GM19351 (cell line): ENCODE measurements around the gene FABP2.
A peak's percentile ranks its signal among the peaks of the same experiment; 100 is the strongest.
"Not testable (repeated sequence)": the region's sequence is repeated elsewhere in the genome, so short reads cannot be mapped to it uniquely, and the experiment has no call there.

ENCODE experiments used
- ATAC-seq: cut with Tn5 transposase; IDR thresholded peaks from one replicate; pipeline ENCODE4 v1.9.1; 2021; ENCODE audit warnings: mild to moderate bottlenecking, moderate library complexity; ENCODE audit not compliant: unreplicated experiment

The FABP2 gene

DNA sequence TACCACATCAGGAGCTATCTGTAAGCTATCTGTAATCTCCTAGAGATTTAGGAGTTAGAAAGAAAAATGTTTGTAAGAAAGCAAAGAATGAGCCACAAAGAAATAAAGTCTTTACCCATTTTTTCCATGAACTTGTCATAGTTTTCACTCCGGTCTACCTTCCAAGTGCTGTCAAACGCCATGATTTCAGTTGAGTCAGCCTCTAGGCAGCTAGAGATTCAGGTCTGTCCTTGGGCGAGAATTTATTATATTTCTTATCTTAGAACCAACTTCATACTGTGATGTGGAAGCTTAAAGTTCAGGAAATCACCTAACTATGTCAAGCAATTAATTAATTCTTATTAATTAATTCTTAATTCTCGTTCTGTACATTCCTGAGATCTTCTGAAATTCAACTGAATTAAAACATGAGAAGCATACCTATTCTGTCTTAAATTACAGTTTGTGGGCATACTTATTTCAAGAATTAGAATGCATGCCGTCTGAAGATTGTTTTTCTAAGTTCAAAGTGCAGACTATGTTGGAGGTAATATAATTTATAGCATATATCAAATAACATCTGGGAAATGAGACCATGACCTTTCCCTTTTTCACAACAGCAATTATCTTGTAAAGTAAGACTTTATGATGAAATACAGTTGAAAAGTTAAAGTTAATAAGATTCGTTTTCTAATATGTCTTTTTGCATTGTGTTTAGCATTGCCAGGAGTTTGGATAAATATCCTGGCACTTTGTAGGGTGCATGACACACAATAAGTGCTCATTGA is at the start of gene FABP2:
Gene FABP2, minus strand, starts transcription at position 218 of the 767 bp plus-strand sequence. Its CDS starts 36 bp downstream, at position 182.
- no peak for ATAC-seq

DNA sequence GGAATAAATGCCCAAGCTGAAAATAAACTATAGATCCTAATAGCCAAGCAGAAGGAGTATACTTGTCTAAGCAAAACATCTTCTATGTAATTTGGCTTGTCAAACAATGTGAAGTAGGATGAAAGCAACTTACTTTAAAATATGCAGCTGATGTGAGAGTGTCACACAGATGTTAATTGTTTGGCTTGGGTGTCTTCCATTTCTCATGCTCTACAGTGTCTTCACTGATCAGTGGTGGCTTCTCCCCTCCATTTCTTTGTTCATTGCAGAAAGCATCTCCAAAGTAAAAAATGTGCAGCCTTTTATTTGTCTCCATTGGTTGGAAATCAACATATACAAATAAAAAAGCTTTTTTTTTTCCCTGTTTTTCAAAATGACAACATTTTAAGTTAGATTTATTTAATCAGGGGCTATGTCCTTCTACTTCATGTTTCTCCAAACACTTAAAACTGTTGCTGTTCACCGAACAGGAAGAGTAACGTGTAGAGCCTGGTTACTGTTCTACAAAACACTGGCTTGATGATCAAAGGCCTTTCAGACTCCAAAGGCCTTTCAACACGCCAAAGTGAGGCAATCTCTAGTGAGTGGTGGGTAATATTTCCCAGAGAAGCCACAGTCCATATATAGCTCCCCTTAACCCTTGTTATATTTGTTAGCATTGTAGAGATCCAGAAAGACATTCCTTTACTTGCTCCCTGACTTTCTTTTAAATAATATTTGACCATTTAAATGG is 49.2 kb upstream of the FABP2 start:
- not testable (repeated sequence) for ATAC-seq

DNA sequence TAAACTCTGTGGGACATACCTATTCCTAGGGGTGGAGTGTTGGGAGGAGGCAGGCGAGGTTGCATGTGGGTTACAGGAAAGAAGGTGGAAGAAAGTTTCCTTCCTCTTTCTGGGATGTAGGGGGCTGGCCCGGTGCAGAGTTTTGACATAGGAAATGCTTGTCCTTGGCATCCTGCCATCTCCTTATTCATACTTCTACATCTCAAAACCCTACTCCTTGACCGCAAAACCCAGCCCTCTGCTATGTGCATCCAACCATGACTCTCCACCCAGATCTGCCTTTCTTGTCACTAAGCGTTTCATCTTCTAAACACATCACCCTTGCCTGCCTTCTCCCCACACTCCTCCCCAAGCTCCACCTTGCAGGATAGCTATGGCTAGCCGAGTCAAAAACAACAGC is 48.5 kb upstream of the FABP2 start:
- peak; percentile 98 for ATAC-seq

DNA sequence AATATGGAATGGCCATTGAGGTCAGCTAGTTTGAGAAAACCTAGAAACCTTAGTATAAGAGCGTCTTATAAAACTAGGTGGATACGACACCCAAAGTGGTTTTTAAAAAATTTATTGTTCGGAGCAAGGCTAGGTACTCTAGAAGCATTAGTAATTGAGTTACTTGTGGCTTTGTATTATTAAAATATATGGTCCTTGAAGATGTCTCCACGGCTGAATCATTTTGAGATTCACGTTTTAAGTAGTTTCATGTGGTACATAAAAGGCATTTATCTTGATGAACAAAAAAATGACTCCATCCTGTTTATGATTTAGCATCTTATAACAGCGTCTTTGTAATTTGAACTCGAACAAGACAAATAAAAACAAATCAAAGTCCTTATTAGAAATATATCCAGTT is 44.9 kb upstream of the FABP2 start:
- not testable (repeated sequence) for ATAC-seq

DNA sequence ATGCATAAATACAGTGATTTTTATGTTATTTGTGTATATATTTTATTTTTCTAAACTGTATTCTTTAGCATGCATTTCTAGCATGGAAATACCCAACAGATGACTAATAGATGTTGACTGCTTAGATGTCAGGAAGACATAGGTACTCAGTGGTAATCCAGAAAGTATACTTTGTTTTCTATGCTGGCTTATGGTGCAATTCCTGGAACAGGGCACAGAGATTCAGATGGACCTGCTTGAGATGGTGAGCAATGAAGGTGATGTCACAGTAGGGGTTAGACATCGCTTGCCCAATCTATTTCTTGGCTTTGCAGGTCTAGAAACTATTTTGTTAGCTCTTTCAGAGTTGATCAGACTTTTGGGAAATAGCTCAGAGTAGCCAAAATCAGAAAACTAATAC is 42.3 kb upstream of the FABP2 start:
- not testable (repeated sequence) for ATAC-seq

DNA sequence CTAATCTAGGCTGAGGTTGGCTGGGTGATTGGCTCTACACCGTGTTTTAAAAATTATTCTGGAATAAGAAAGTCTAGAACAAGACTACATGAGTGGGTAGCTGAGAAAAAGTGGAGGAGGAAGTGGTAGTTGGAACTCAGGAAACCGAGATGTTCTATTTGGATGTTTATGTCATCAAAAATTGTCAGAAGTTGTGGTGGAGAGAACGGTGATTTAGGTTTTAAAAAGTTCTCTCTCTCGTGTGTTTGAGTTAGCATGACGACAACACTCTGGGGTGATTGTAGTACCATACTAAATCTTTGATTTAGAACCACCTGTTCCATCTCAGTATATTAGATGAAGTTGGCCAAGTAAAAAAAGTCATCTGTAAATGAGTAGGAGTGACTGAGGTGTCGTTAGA is 41.4 kb upstream of the FABP2 start:
- ATAC-seq, result not testable (repeated sequence)

DNA sequence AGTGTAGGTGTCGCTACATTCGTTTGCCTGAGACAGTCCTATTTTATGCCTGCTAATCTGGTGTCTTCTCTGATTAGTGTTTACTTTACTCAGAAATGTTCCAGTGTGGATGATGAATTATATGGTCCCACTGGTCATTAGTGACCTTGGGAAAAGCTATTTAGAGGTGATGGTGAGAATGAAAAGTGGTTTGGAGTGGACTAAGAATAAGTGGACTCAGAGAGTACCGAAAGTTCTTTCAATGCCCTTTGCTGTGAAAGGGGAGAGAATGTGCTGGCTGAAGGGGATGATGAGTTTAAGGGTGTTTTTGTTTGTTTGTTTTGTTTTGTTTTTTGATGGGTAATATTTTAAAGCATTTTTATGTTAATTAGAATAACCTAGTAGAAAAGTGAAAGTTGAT is 40.5 kb upstream of the FABP2 start:
- not testable (repeated sequence) for ATAC-seq

DNA sequence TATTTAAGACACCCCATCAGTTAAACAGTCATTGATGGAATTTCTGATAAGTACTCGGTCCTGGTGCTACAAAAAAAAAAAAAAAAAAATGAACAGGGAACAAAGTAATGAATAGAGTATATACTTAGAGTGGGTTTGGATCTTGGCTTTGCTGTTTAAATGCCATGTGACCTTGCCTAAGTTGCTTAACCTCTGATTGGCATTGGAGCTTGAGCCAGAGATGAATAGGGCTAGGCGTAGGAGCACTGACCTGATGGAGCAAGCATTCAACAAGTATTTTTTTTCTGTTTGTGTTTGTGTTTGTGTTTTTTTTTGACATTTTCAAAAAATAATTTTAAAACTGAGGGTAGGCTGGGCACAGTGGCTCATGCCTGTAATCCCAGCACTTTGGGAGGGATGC is 37.9 kb upstream of the FABP2 start:
- not testable (repeated sequence) for ATAC-seq

DNA sequence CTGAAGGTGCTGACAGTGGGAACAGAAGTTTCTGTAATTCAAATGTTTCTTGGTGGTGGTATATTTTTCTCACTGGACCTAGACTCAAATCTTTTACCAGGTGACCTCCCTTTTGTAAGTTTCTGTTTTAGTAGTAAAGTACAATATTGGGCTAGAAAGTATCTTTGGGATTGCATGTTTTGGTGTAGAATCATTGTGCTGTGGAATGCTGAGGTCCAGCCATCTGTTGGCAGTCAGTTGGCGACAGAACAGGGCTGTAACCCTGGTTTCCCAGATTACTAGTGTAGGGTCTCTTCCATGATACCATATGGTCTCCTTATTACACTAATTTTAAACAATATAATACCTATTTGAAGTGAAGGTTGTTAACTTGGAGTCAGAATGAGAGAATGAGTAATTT is 34.9 kb upstream of the FABP2 start:
- ATAC-seq, result not testable (repeated sequence)

DNA sequence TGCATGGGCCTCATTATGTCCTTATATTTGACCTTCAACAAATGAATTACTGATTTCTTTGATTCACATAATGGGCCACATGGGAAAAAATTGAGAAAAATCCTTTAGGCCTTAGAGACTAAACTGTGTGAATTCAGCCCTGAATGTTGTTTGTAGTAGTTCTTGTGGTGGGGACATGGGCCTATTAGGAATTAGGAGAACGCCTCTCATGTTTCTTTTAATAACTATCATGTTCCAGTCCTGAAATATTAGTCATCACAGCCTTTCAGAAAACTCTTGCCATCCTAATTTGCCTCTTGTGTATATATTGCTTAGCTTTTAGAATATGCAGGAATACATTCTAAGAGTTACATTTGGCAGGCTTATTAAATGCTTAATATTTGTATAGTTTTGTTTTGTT is 34.1 kb upstream of the FABP2 start:
- ATAC-seq, result not testable (repeated sequence)

DNA sequence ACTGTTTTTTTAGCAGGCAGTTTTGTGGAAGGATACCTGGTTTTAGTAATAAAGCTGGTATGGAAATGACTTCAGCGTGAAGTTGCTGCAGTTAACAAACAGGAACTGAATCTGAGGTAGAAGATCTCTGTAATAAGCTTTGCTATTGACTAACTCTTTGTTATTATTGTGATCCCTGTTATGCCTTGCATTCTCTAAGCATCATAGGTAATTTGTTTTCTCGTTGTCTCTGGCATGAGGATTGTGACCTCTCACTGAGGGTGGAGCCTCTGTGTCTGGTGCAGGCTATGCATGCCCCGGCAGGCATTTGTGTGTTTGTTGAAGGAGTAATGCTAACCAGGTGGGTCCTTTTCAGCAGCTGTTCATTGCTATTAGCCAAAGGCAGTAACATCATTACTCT is 31.4 kb upstream of the FABP2 start:
- peak; percentile 77 for ATAC-seq

DNA sequence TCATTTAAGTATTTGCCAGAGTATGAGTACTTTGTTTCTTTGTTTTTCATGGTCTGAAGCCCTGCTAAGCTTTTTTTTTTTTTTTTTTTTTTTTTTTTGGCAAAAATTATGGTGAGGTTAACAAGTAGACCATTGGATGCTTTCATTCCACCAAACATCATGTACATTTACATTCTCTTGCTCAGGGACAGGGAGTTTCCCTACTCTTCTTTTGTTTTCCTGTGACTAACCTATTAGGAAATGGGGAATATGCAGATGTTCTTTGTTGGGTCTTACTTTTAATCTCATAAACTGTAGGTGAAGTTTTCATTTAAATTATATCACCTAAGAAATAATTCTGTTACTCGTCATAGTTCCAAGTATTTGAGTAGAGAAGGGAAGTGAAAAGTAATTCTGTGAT is 26.2 kb upstream of the FABP2 start:
- not testable (repeated sequence) for ATAC-seq

DNA sequence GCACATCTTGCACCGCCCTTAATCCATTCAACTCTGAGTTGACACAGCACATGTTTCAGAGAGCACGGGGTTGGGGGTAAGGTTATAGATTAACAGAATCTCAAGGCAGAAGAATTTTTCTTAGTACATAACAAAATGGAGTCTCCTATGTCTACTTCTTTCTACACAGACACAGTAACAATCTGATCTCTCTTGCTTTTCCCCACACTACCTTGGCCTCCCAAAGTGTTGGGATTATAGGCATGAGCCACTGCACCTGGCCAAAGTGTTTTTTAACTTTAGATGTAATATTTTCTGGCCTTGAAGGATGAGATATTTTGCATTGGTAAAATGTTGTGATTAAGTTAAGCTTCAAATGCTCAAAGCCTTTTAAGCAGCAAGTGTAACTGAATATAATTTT is 21.4 kb upstream of the FABP2 start:
- not testable (repeated sequence) for ATAC-seq

DNA sequence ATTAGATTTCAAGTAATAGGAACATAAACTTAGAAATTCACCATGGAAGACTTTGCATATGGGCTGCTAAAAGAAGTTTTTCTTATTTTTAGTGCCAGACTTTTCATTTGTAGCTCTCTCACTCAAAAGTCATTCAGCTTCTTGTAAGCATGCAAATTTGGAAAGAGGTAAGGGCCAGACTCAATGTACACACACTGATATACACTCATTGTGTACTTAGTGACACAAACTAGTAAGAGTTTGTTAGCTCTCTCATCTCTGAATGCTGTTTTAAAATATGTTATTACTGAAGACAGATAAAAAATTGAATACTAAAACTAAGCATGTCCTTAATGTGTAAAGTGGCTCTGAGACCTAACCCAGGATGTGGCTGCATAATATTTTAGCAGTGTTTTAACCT is 18.0 kb upstream of the FABP2 start:
- not testable (repeated sequence) for ATAC-seq

DNA sequence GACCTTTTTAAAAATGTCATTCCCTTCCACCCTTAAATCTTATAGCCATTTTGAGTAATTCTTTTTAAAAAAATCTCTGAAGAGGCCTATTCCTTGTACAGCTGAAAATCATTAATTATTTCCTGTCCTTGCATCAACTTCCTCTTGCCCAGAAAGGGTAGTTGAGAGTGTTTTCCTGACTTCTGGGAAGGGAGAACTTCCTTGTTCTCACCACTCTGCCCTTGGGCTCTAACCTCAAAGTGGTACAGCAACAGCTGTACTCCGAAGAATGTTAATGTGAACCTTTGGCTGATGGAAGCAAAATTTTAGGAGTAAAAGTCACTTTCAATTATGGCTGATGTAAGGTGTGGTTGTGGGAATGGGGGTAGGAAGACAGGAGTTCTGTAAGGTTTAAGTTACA is 15.1 kb upstream of the FABP2 start:
- ATAC-seq, result no peak

DNA sequence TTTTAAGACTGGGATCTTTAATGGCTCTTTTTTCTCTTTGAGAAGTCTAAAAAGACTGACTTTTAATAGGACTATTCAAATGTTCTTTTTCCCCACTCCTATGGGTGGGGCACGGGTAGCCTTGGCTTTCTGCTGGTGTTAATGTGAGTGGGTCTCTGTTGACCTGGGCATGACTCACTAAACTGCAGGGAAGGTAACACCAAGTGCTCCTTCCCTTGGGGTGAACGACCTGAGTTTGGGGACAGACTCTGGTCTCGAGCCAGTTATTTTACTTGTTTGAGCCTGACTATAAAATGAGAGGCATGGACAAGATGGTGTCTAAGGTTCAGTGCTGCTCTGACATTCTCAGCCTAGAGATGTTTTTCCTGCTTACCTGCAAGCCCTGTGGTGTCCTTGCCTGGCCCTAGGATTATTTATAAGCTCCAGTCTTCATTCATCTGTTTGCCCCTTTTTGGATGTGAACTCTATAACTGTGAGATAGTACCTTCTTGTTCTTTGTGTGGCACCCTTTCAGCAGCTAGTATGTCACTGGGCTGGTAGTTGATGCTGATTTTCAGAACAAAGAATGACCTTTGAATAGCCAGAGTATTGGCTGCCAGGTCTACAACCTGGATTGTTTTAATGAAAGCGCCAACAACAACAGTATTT is 14.5 kb upstream of the FABP2 start:
- not testable (repeated sequence) for ATAC-seq

DNA sequence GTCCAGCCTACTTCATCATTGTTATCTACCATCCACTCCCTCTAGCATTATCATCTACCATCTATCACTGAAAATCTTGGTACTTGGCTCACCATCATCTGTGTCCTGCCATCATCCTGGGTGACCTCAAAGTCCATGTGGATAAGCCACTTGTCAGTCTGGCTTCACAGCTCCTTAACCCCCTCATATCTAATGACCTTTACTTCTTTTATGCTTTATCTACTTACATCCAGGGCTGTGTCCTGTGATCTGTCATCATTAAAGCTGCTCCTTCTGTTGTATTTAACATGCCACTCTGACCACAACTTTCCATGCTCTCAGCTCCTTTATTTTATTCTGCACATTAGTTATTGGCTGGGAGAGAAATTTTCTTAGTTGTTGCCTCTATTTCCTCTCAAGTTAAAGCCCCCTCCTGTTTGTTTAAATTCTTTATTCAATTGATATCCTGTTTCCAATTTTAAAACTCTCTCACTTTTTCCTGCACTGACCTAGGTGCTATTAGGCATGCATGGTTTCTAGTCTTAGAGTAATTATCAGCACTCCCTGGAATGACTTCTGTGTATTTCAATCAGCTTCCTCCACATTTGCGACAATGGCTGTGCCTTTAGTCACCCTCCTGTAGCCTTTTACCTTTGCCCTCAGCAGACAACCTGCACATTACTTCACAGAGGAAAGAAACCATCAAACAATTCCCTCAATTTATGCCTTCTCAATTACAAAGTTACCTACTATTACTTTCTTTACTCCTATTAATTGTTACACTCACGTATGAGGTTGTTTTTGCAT is 8.1 kb upstream of the FABP2 start:
- no peak for ATAC-seq

DNA sequence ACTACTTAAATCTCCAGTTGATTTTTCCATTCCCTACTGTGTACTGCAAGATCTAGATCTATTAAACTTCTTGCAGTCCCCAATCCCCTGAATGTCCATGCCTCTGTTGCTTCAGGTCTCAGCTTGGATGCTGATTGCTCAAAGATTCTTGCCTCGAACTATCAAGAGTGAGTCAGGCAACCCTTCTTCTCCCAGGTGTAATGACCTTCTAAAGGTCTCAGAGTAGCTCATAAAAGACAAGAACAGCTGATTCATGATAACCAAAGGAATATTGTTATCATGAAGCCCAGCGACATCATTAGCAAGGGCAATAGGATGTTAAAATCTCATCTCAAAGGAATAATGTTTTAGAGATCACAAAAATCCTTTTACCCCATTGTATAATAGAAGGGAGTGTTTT is 6.8 kb upstream of the FABP2 start:
- no peak for ATAC-seq

DNA sequence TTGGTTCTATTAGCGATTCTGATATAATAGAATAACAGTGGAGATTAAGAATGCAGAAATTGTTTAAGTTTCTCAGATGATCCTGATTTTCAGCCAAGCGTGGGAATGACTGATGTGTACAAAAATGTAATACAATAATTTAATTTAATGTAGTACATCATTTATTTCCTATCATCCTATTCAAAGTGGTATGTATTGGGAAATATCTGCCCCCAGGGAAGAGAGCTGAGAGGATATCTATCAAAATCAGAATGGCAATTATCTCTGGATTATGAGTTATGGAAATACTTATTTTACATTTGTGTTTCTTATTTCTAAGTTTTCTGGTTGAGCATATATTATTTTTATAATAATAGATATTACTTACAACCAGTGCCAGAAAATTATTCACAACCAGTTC is 3.9 kb downstream of the FABP2 start:
- ATAC-seq, result no peak

DNA sequence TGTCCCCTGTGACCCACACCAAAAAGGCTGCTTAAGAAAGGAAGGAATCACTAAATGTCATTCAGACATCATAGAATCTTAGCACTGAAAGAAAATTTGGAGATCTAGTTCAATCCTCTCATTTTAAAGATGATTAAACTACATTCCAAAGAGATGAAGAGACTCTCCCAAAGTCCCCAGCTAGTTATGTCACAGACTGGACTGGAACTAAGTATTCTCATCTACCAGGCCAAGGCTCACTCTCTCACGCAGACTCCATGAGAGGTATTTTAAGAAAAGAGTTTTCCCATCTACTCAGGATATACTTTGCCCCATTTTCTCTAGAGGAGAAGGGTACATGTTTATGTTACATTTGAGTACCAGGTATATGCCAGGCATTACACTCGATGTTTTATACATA is 6.9 kb downstream of the FABP2 start:
- ATAC-seq, result no peak

DNA sequence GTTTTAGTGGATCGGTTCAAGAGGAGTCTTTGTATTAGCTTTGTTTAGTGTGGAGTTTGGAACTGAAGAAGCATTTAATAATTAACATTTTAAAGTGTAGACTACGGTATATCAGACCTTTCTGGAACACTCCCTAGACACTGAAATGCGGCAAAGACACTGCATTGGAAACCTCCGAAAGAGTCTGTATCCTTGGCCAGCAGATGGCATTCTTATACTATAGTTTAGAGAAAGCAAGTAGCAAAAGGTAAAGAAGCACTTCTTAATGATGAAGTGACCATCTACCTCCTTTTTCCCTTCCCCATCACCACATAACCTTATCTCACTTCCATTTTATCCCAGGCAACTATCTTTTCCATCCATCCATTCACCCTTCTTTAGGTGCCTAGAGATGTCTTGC is 7.6 kb downstream of the FABP2 start:
- ATAC-seq, result peak; percentile 81
